Measurements from ENCODE around the gene HEPH. TPM values are rescaled to one million over a fixed set of nuclear protein-coding genes. Genes with fewer than 3 reads are reported as not detected.
"Not testable (repeated sequence)": the region's sequence is repeated elsewhere in the genome, so short reads cannot be mapped to it uniquely, and the experiment has no call there.

HEPH gene, protein sequence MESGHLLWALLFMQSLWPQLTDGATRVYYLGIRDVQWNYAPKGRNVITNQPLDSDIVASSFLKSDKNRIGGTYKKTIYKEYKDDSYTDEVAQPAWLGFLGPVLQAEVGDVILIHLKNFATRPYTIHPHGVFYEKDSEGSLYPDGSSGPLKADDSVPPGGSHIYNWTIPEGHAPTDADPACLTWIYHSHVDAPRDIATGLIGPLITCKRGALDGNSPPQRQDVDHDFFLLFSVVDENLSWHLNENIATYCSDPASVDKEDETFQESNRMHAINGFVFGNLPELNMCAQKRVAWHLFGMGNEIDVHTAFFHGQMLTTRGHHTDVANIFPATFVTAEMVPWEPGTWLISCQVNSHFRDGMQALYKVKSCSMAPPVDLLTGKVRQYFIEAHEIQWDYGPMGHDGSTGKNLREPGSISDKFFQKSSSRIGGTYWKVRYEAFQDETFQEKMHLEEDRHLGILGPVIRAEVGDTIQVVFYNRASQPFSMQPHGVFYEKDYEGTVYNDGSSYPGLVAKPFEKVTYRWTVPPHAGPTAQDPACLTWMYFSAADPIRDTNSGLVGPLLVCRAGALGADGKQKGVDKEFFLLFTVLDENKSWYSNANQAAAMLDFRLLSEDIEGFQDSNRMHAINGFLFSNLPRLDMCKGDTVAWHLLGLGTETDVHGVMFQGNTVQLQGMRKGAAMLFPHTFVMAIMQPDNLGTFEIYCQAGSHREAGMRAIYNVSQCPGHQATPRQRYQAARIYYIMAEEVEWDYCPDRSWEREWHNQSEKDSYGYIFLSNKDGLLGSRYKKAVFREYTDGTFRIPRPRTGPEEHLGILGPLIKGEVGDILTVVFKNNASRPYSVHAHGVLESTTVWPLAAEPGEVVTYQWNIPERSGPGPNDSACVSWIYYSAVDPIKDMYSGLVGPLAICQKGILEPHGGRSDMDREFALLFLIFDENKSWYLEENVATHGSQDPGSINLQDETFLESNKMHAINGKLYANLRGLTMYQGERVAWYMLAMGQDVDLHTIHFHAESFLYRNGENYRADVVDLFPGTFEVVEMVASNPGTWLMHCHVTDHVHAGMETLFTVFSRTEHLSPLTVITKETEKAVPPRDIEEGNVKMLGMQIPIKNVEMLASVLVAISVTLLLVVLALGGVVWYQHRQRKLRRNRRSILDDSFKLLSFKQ
- total RNA-seq (6.3 TPM), polyA plus RNA-seq (ENCODE audit: insufficient read depth in 1 of 8, insufficient read length in 8 of 8, low replicate concordance in 1 of 8) (10 to 100 TPM in 2 of 8 donors, 1 to 10 TPM in 6; 3.9 to 17.8 (median 9.2) TPM)
- long read RNA-seq, donor 1 = 0 reads
- long read RNA-seq, donor 2 = 0 reads
- long read RNA-seq, donor 3 = 0 reads
- long read RNA-seq, donor 4 = 0 reads
- long read RNA-seq, donor 5, partial matches to known transcripts = 0 of 3 reads
- long read RNA-seq, donor 5, other reads (novel, unspliced or antisense) = 0 of 3 reads
- long read RNA-seq, donor 6 = 0 reads
- long read RNA-seq, donor 7, partial matches to known transcripts = 0 of 1 reads
- long read RNA-seq, donor 7, other reads (novel, unspliced or antisense) = 0 of 1 reads
- long read RNA-seq, donor 8, partial matches to known transcripts = 0 of 1 reads
- long read RNA-seq, donor 8, other reads (novel, unspliced or antisense) = 0 of 1 reads
- long read RNA-seq, donor 9 = 0 reads
- long read RNA-seq, donor 10 = 0 reads
- long read RNA-seq, donor 11 = 0 reads

DNA sequence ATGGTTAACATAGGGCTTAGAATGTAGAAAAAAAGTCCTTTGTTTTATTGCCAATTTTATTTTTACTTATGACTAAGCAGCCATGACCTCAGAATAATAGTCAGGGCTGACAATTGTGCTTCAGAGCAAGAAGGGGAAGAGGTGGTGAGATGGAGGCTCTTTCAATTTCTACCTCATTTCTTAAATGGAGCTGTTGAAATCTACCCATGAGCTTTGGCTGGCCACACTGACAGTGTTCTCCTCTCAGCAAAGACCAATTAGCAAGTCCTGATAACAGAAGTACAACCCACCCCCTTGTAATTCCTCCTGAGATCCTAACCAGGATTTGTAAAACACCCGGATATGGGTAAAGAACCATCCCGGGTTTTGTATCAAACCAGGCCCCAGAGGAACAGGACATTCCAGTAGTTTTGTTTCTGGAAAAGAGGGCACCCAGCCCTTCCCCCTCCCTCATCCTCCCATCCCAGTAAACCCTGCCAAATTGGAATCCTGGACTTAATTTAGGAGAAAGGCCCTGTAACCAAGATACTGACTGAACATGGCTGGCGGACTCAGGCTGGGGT, at the start of gene HEPH:
Gene HEPH, plus strand, starts transcription at position 399 of the 563 bp plus-strand sequence. CDS start 6,324 bp downstream, outside the sequence.
- DNase-seq = peak; percentile 44
- H3K4me1 ChIP-seq (ENCODE audit: control insufficient read depth, insufficient read depth, low read length) = no peaks in the 10 kb centered on the region
- 17% methylated on average over 1 of the region's 3 CpGs for WGBS (ENCODE audit: insufficient coverage)
- H3K36me3 ChIP-seq (ENCODE audit: control insufficient read depth, insufficient read depth, low read length) = no peaks in the 10 kb centered on the region
- H3K27ac ChIP-seq (ENCODE audit: low read length) = no peak within 1 kb of the TSS
- H3K4me3 ChIP-seq (ENCODE audit: low read length) = peak within 1 kb of the TSS; percentile 25
- no peaks in the 10 kb centered on the region for H3K9me3 ChIP-seq (replicated peaks; ENCODE audit: control insufficient read depth, low read depth, low read length)
- H3K27me3 ChIP-seq (ENCODE audit: control insufficient read depth, insufficient read depth, low read length) = no peaks in the 10 kb centered on the region

DNA sequence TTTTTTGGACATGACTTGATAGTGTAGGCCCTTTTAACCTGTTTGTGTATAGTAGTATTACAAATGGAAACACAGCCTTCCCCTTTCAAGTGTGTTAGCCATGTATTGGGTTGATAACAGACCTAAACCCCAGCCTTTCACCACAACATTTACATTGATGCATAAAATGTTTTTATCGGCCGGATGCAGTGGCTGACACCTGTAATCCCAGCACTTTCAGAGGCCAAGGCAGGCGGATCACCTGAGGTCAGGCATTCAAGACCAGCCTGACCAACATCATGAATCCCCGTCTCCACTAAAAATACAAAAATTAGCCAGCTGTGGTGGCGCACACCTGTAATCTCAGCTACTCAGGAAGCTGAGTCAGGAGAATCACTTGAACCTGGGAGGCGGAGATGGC, 45.3 kb upstream of the HEPH start:
- not testable (repeated sequence) for H3K27ac ChIP-seq (ENCODE audit: low read length); H3K36me3 ChIP-seq (ENCODE audit: control insufficient read depth, insufficient read depth, low read length); H3K9me3 ChIP-seq (replicated peaks; ENCODE audit: control insufficient read depth, low read depth, low read length); H3K4me3 ChIP-seq (ENCODE audit: low read length); H3K27me3 ChIP-seq (ENCODE audit: control insufficient read depth, insufficient read depth, low read length); H3K4me1 ChIP-seq (ENCODE audit: control insufficient read depth, insufficient read depth, low read length); DNase-seq
- WGBS (ENCODE audit: insufficient coverage) = 88% methylated on average over 4 of the region's 6 CpGs

DNA sequence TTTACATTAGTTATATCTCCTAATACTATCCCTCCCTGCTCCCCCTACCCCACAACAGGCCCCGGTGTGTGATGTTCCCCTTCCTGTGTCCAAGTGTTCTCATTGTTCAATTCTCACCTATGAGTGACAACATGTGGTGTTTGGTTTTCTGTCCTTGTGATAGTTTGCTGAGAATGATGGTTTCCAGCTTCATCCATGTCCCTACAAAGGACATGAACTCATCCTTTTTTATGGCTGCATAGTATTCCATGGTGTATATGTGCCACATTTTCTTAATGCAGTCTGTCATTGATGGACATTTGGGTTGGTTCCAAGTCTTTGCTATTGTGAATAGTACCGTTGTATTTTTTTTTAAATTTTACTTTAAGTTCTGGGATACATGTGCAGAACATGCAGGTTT, 42.7 kb upstream of the HEPH start:
- no CpG with 5 or more reads among the region's 2 CpGs for WGBS (ENCODE audit: insufficient coverage)
- H3K9me3 ChIP-seq (replicated peaks; ENCODE audit: control insufficient read depth, low read depth, low read length); H3K27ac ChIP-seq (ENCODE audit: low read length); H3K4me1 ChIP-seq (ENCODE audit: control insufficient read depth, insufficient read depth, low read length); H3K4me3 ChIP-seq (ENCODE audit: low read length); H3K36me3 ChIP-seq (ENCODE audit: control insufficient read depth, insufficient read depth, low read length); H3K27me3 ChIP-seq (ENCODE audit: control insufficient read depth, insufficient read depth, low read length); DNase-seq: not testable (repeated sequence)

- Histone ChIP-seq H3K27ac (ENCODE audit: low read length) (no peak overlapping the region), H3K9me3 (replicated peaks; ENCODE audit: control insufficient read depth, low read depth, low read length) (peaks cover 3% of the 10 kb centered on the region), H3K4me1 (ENCODE audit: control insufficient read depth, insufficient read depth, low read length) (no peaks in the 10 kb centered on the region), H3K4me3 (ENCODE audit: low read length) (no peak overlapping the region), H3K36me3 (ENCODE audit: control insufficient read depth, insufficient read depth, low read length) (no peaks in the 10 kb centered on the region), H3K27me3 (ENCODE audit: control insufficient read depth, insufficient read depth, low read length) (no peaks in the 10 kb centered on the region)
- no peak for DNase-seq
- 80% methylated on average over 1 of the region's 3 CpGs for WGBS (ENCODE audit: insufficient coverage)
These were observed 37.4 kb upstream of the HEPH start for GRCh38 chrX:66126662-66127061.

- H3K36me3 ChIP-seq (ENCODE audit: control insufficient read depth, insufficient read depth, low read length) = no peaks in the 10 kb centered on the region
- DNase-seq = no peak
- no peaks in the 10 kb centered on the region for H3K4me1 ChIP-seq (ENCODE audit: control insufficient read depth, insufficient read depth, low read length)
- no peak overlapping the region for H3K27ac ChIP-seq (ENCODE audit: low read length)
- no peaks in the 10 kb centered on the region for H3K9me3 ChIP-seq (replicated peaks; ENCODE audit: control insufficient read depth, low read depth, low read length)
- no peak overlapping the region for H3K4me3 ChIP-seq (ENCODE audit: low read length)
- H3K27me3 ChIP-seq (ENCODE audit: control insufficient read depth, insufficient read depth, low read length) = no peaks in the 10 kb centered on the region
These were observed 33.6 kb upstream of the HEPH start for GRCh38 chrX:66130469-66130868.

DNA sequence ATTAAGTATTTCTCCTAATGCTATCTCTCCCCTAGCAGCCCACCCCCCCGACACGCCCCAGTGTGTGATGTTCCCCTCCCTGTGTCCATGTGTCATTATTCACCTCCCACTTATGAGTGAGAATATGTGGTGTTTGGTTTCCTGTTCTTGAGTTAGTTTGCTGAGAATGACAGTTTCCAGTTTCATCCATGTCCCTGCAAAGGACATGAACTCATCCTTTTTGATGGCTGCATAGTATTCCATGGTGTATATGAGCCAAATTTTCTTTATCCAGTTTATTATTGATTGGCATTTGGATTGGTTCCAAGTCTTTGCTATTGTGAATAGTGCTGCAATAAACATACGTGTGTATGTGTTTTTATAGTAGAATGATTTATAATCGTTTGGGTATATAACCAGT, 28.8 kb upstream of the HEPH start:
- H3K4me3 ChIP-seq (ENCODE audit: low read length); H3K36me3 ChIP-seq (ENCODE audit: control insufficient read depth, insufficient read depth, low read length); H3K27ac ChIP-seq (ENCODE audit: low read length); H3K4me1 ChIP-seq (ENCODE audit: control insufficient read depth, insufficient read depth, low read length); H3K27me3 ChIP-seq (ENCODE audit: control insufficient read depth, insufficient read depth, low read length); DNase-seq; H3K9me3 ChIP-seq (replicated peaks; ENCODE audit: control insufficient read depth, low read depth, low read length): not testable (repeated sequence)
- WGBS (ENCODE audit: insufficient coverage) = no CpG with 5 or more reads among the region's 4 CpGs

DNA sequence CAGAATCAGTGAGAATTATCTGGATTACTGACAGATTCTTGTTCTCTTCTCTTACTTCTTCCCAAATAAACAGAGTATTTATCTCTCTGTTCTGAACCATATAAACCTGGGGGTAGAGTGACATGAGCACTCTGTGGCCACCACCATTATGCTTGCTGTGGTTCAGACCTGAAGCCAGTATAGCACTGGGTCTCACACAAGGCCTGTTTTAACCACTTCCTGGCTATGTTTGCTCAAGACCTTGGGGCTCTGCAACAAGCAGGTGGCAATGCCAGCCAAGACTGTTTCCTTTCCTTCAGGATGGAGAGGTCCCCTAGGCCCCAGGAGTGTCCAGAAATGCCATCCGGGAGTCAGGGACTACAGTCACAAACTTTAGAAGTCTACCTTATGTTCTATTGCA, 21.7 kb upstream of the HEPH start:
- no peaks in the 10 kb centered on the region for H3K9me3 ChIP-seq (replicated peaks; ENCODE audit: control insufficient read depth, low read depth, low read length)
- 63% methylated on average over 1 of the region's 1 CpG for WGBS (ENCODE audit: insufficient coverage)

GRCh38 chrX:66144258-66144657, 19.8 kb upstream of the HEPH start:
- no peak for DNase-seq
- Histone ChIP-seq H3K4me3 (ENCODE audit: low read length) (no peak overlapping the region), H3K36me3 (ENCODE audit: control insufficient read depth, insufficient read depth, low read length) (no peaks in the 10 kb centered on the region), H3K4me1 (ENCODE audit: control insufficient read depth, insufficient read depth, low read length) (no peaks in the 10 kb centered on the region), H3K9me3 (replicated peaks; ENCODE audit: control insufficient read depth, low read depth, low read length) (no peaks in the 10 kb centered on the region), H3K27ac (ENCODE audit: low read length) (no peak overlapping the region), H3K27me3 (ENCODE audit: control insufficient read depth, insufficient read depth, low read length) (no peaks in the 10 kb centered on the region)
- WGBS (ENCODE audit: insufficient coverage) = 59% methylated on average over 2 of the region's 2 CpGs

More for the DNA sequence above, 21.7 kb upstream of the HEPH start:
- Histone ChIP-seq H3K4me3 (ENCODE audit: low read length) (no peak overlapping the region), H3K36me3 (ENCODE audit: control insufficient read depth, insufficient read depth, low read length) (no peaks in the 10 kb centered on the region), H3K27ac (ENCODE audit: low read length) (no peak overlapping the region), H3K4me1 (ENCODE audit: control insufficient read depth, insufficient read depth, low read length) (no peaks in the 10 kb centered on the region), H3K27me3 (ENCODE audit: control insufficient read depth, insufficient read depth, low read length) (no peaks in the 10 kb centered on the region)
- no peak for DNase-seq

DNA sequence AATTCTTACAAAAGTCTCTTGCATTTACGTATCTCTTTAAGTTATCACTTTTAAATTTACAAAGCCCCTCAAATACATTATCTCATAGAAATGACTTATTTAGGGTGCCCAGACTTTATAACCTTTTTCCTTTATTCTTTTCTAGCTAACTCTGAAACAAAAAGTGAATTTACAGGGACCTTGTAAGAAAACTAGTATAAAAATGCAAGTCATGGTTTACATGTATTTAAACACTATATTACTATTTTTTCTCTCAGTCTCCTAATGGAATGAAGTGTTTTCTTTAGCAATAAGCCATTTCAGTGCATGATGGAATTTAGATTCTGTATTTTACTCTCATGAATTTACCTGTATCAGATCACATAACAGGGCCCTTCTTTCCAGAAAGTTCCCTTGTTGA, 14.5 kb upstream of the HEPH start:
- Histone ChIP-seq H3K36me3 (ENCODE audit: control insufficient read depth, insufficient read depth, low read length) (no peaks in the 10 kb centered on the region), H3K27ac (ENCODE audit: low read length) (no peak overlapping the region), H3K4me3 (ENCODE audit: low read length) (no peak overlapping the region), H3K4me1 (ENCODE audit: control insufficient read depth, insufficient read depth, low read length) (no peaks in the 10 kb centered on the region), H3K27me3 (ENCODE audit: control insufficient read depth, insufficient read depth, low read length) (no peaks in the 10 kb centered on the region), H3K9me3 (replicated peaks; ENCODE audit: control insufficient read depth, low read depth, low read length) (no peaks in the 10 kb centered on the region)
- WGBS (ENCODE audit: insufficient coverage) = no CpG with 5 or more reads among the region's 1 CpG
- no peak for DNase-seq
